A549 treated with Mapracorat at 1 μM for 4 hours (cell line): ENCODE measurements around the gene KRT79. TPM values are rescaled to one million over a fixed set of nuclear protein-coding genes. Genes with fewer than 3 reads are reported as not detected.

Source experiments
- total RNA-seq: library from RNA; stranded (reverse); fragments of 200-300 nt; extraction: Qiagen RNA extraction; gene quantifications from 5 replicates; pipeline ENCODE4 v1.2.3, GENCODE V29; 2022

KRT79 gene
- 0.08 to 0.10 TPM in 2 of 5 replicates, not detected in the others for total RNA-seq

DNA sequence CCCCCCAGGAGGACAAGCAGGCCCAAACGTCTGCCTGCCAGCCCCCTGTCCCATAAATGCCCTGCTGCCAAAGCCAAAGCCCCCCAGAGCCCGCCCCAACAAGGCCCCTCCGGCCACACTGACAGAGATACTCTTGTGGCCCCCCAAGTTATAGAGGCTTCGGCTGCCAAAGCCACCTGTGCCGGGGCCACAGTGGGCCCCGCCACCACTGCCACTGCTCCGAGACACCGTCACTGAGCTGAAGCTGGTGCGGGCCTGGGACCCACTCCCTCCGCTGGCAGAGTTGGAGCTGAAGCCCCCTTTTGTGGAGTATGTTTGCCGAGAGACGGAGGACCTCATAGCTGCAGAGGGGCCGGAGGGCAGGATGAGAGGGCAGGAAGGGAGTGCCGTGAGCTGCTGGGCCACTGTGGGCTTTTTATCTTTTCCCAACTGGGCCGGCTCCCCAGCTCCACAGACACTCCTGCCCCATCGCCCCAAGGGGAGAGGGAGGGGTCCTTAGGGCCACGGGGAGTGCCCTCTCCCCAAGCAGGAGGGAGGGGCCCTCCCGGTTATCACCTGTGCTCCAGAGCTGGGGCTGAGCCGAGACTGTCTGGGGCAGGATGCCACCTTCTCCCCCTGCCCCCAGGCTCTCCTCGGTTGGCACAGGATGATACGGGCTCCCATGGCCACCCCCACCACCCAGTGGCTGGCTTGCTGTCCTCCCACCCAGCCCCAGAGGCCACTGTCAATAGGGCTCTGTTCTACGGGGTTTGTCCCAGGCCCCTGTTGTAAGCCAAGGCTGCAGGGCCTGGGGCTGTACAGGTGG, at the start of gene KRT79:
Gene KRT79 (minus strand): TSS at position 390 of the 805 bp plus-strand sequence. CDS start 51 bp downstream, at position 339.

GRCh38 chr12:52848661-52849255, 14.6 kb upstream of the KRT79 start, which contains the start of gene KRT78:
TSS of gene KRT78 (minus strand) at chr12:52848994. CDS start at chr12:52848930, 64 bp downstream.

GRCh38 chr12:52813885-52814709, 20.0 kb downstream of the KRT79 start, which contains the start of gene KRT4:
TSS of gene KRT4 (minus strand) at chr12:52814116. CDS start at chr12:52814058, 58 bp downstream.

DNA sequence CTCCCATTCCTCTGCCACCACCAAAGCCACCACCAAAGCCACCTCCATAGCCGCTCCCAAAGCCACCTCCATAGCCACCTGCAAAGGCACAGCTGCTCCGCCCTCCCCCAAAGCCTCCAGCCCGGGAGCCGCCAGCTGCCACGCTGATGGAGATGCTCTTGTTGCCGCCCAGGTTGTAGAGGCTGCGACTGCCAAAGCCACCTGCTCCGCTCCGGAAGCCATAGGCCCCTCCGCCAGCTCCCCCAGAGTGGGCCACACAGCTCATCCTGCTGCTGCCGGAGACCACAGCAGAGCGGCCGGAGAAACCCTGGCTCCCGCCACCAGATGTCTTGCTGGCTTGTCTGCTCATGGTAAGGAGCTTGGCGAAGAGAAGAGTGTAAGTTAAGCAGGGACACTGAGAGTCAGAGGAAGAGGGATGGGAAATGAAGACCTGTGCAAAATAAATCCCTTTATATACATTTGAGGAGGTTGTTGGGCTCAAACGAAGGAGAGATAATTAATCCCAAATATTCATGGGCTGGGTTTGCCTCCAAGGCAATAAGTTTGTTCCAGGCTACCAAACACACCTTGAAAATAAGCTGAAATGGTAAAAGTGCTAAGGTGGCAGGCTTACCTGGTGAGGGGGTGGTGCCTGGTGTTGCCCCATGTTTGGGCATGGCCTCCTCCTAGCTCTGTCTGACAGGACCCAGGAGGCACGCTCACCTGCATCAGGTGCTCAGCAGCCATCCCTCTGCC, 38.2 kb downstream of the KRT79 start, which contains the start of gene KRT3:
Gene KRT3 (minus strand): TSS at position 424 of the 735 bp plus-strand sequence. CDS start 75 bp downstream, at position 349.

DNA sequence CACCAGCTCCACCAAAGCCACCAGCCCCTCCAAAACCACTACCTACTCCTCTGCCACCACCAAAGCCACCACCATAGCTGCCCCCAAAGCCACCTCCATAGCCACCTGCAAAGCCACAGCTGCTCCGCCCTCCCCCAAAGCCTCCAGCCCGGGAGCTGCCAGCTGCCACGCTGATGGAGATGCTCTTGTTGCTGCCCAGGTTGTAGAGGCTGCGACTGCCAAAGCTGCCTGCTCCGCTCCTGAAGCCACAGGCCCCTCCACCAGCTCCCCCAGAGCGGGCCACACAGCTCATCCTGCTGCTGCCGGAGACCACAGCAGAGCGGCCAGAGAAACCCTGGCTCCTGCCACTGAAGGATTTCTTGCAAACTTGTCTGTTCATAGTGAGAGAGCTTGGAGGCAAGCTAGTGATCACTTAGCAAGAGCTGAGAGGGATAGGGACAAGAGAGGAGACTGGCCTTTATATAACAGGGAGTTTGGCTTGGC, 57.2 kb downstream of the KRT79 start, which contains the start of gene KRT76:
Gene KRT76 (minus strand): TSS at position 433 of the 483 bp plus-strand sequence. CDS start 54 bp downstream, at position 379.

Other genes starting within 250 kb of the KRT79 start
- gene KRT72, start 232.8 kb downstream of the KRT79 start, total RNA-seq = not detected in 5 replicates
- 0.06 TPM in 1 of 5 replicates, not detected in the others for gene KRT73, start 215.8 kb downstream of the KRT79 start, total RNA-seq
- not detected in 5 replicates for gene KRT2, start 182.1 kb downstream of the KRT79 start, total RNA-seq
- not detected in 5 replicates for gene KRT1, start 153.9 kb downstream of the KRT79 start, total RNA-seq
- gene KRT77, start 130.8 kb downstream of the KRT79 start, total RNA-seq = not detected in 5 replicates
- not detected in 5 replicates for gene KRT76, start 57.0 kb downstream of the KRT79 start, total RNA-seq
- 0.06 to 0.11 TPM in 2 of 5 replicates, not detected in the others for gene KRT3, start 38.2 kb downstream of the KRT79 start, total RNA-seq
- 2.1 to 4.0 TPM (median 3.4 TPM) in 5 replicates for gene KRT4, start 20.2 kb downstream of the KRT79 start, total RNA-seq
- gene KRT78, start 14.7 kb upstream of the KRT79 start, total RNA-seq = 0.10 to 0.31 TPM (median 0.15 TPM) in 3 of 5 replicates, not detected in the others
- 4,031 to 4,993 TPM (median 4,777 TPM) in 5 replicates for gene KRT8, start 70.8 kb upstream of the KRT79 start, total RNA-seq
- 2,830 to 3,225 TPM (median 2,990 TPM) in 5 replicates for gene KRT18, start 114.8 kb upstream of the KRT79 start, total RNA-seq
- 233 to 364 TPM (median 274 TPM) in 5 replicates for gene EIF4B, start 172.1 kb upstream of the KRT79 start, total RNA-seq
- 35.6 to 67.7 TPM (median 53.7 TPM) in 5 replicates for gene TNS2, start 215.8 kb upstream of the KRT79 start, total RNA-seq
- 31.6 to 38.1 TPM (median 36.6 TPM) in 5 replicates for gene SPRYD3, start 245.1 kb upstream of the KRT79 start, total RNA-seq